ENCODE data around the gene SOAT1. TPM values are rescaled to one million over a fixed set of nuclear protein-coding genes. Genes with fewer than 3 reads are reported as not detected.

The SOAT1 gene
- total and polyA plus RNA-seq, 2 of the 8 experiments (the other 6 are each of a cell fraction or from before 2014, with no cell fraction given), result 2.7 to 4.7 TPM

DNA sequence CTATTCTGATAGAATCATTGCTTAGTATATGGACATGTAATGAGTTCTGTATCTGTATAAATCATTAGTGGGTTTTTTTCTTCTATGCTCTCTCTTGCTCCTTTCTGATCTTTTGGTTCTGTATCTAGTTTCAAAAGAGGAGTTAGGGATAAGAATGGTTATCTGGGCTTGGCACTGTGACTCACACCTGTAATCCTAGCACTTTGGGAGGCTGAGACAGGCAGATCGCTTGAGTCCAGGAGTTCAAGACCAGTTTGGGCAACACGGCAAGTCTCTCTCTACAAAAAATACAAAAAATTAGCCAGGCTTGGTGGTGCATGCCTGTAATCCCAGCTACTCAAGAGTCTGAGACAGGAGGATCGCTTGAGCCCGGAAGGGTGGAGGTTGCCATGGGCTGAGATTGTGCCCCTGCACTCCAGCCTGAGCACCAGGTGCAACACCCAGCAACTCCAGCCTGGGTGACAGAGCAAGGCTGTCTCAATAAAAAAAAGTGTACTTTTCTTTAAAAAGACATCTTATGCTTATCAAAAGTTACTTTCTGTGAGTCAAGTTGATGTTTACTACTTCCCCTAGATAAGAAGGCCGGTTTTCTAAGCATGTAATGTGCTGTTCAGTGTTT is 44.5 kb downstream of the SOAT1 start:
- Histone ChIP-seq H2BK12ac (ENCODE audit: low read depth, low read length) (no peak overlapping the region), H3K4me2 (ENCODE audit: insufficient read depth in 1 of 2, low read depth in 2 of 2, low read length in 2 of 2) (no peak overlapping the region), H2BK120ac (replicated peaks; ENCODE audit: low read depth, low read length) (no peak overlapping the region), H2BK5ac (ENCODE audit: low read depth, low read length) (no peak overlapping the region), H3K4ac (replicated peaks; ENCODE audit: insufficient read length, low read depth, low read length) (no peak overlapping the region), H3K27me3 (replicated peaks in 1 of 4; ENCODE audit: control insufficient read depth in 3 of 4, extremely low read depth in 1 of 4, insufficient read depth in 3 of 4, low read length in 3 of 4) (peaks cover 0 to 1% (median 0%) of the 10 kb centered on the region in 4 experiments; a peak in 1 of 7 replicates), H4K5ac (ENCODE audit: insufficient read length, low read depth, low read length) (no peak overlapping the region), H2AFZ (ENCODE audit: low read length) (no peak overlapping the region), H2AK5ac (ENCODE audit: low read depth, low read length) (no peak overlapping the region), H3K79me1 (ENCODE audit: low read depth, low read length) (no peaks in the 10 kb centered on the region), H3K36me3 (ENCODE audit: control insufficient read depth in 2 of 4, insufficient read depth in 4 of 4, low read length in 3 of 4) (no peaks in the 10 kb centered on the region), H3K14ac (ENCODE audit: insufficient read length) (no peak overlapping the region), H3K23ac (ENCODE audit: insufficient read length) (no peak overlapping the region), H3K23me2 (ENCODE audit: low read depth, low read length) (no peaks in the 10 kb centered on the region), H2BK20ac (ENCODE audit: low read length) (no peak overlapping the region), H2BK15ac (ENCODE audit: low read length) (no peak overlapping the region), H3K4me3 (ENCODE audit: extremely low read depth in 1 of 4, insufficient read depth in 2 of 4, low read depth in 3 of 4, low read length in 4 of 4) (no peak overlapping the region), H3K56ac (replicated peaks; ENCODE audit: insufficient read length, low read depth, low read length) (no peak overlapping the region), H3K18ac (ENCODE audit: extremely low read depth, low read length) (no peak overlapping the region), H4K91ac (replicated peaks; ENCODE audit: insufficient read length, low read length) (no peak overlapping the region), H3K4me1 (replicated peaks in 1 of 4; ENCODE audit: control insufficient read depth in 3 of 4, insufficient read depth in 4 of 4, low read length in 3 of 4) (no peaks in the 10 kb centered on the region), H3K79me2 (ENCODE audit: control insufficient read depth in 1 of 2, insufficient read depth in 2 of 2, low read length in 2 of 2) (no peaks in the 10 kb centered on the region), H3K27ac (ENCODE audit: low read depth, low read length) (no peak overlapping the region), H3K9ac (replicated peaks in 1 of 4; ENCODE audit: extremely low read depth in 1 of 4, low read depth in 3 of 4, low read length in 3 of 4) (no peak overlapping the region), H4K20me1 (replicated peaks in 1 of 2; ENCODE audit: control insufficient read depth in 1 of 2, insufficient read depth in 2 of 2, low read length in 2 of 2) (no peaks in the 10 kb centered on the region), H4K8ac (ENCODE audit: extremely low read depth, insufficient read depth, low read length) (no peak overlapping the region), H3K9me3 (ENCODE audit: insufficient read depth in 2 of 2, low read depth in 1 of 2, low read length in 1 of 2) (no peaks in the 10 kb centered on the region)
- no peak for DNase-seq (ENCODE audit: low read depth in 1 of 2, low spot score in 2 of 2)
- 89% methylated on average over 5 of the region's 5 CpGs; no CpG with 5 or more reads in 1 of the 2 experiments for WGBS, 2 experiments (ENCODE audit: extremely low coverage in 1 of 2, insufficient coverage in 1 of 2, insufficient read length in 1 of 2, insufficient replicate concordance in 2 of 2, low coverage in 1 of 2, low lambda C conversion rate in 2 of 2, missing lambda C conversion rate in 1 of 2)
- CTCF ChIA-PET (ENCODE audit: partially characterized antibody), result no interaction called here
- POLR2A ChIA-PET (ENCODE audit: partially characterized antibody), result no interaction called here
- no peak for FAIRE-seq
- TF ChIP-seq RFX5 (IDR thresholded peaks at IDR 0.05; ENCODE audit: borderline replicate concordance, low read depth, low read length) (no peak), SAP30 (IDR thresholded peaks at IDR 0.05; ENCODE audit: insufficient read depth, insufficient replicate concordance, low read length) (no peak), TCF12 (IDR thresholded peaks at IDR 0.05; ENCODE audit: low read depth, low read length) (no peak), FOSL1 (IDR thresholded peaks at IDR 0.05; ENCODE audit: insufficient read depth, low read depth, low read length) (no peak), TAF1 (IDR thresholded peaks at IDR 0.05; ENCODE audit: low read depth, low read length) (no peak), JUND (IDR thresholded peaks at IDR 0.05; ENCODE audit: low read length) (no peak), CEBPB (IDR thresholded peaks at IDR 0.05; ENCODE audit: low read depth, low read length) (no peak), TAF7 (optimal IDR thresholded peaks at IDR 0.05; ENCODE audit: borderline replicate concordance, low read depth, low read length) (no peak), BACH1 (IDR thresholded peaks at IDR 0.05; ENCODE audit: low read length) (no peak)
- TF ChIP-seq, protein P1, sequence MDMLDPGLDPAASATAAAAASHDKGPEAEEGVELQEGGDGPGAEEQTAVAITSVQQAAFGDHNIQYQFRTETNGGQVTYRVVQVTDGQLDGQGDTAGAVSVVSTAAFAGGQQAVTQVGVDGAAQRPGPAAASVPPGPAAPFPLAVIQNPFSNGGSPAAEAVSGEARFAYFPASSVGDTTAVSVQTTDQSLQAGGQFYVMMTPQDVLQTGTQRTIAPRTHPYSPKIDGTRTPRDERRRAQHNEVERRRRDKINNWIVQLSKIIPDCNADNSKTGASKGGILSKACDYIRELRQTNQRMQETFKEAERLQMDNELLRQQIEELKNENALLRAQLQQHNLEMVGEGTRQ (IDR thresholded peaks at IDR 0.05; ENCODE audit: low read length), result no peak
- TF ChIP-seq, protein P2, sequence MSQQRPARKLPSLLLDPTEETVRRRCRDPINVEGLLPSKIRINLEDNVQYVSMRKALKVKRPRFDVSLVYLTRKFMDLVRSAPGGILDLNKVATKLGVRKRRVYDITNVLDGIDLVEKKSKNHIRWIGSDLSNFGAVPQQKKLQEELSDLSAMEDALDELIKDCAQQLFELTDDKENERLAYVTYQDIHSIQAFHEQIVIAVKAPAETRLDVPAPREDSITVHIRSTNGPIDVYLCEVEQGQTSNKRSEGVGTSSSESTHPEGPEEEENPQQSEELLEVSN (IDR thresholded peaks at IDR 0.05), result no peak
